HepG2 (cell line): ENCODE results near the gene LRFN2.

Experiments used
- POLR2A ChIP-seq, 2 experiments: IDR thresholded peaks; 2 replicates each; pipeline ENCODE4 v1.6.1; 2011; ENCODE audit warnings: low read depth in 2 of 2, low read length in 2 of 2, mild to moderate bottlenecking in 1 of 2, moderate library complexity in 1 of 2; ENCODE audit not compliant: insufficient read depth in 1 of 2
- RFX1 ChIP-seq: fragments of 450-650 bp; IDR thresholded peaks from 2 replicates; pipeline ENCODE4 v1.6.1; 2017
- ZNF724P ChIP-seq: sonication (generic); formaldehyde crosslinking; IDR thresholded peaks from 2 replicates; pipeline ENCODE4 v1.8.0; 2022; ENCODE audit warnings: missing genetic modification reagents, borderline replicate concordance
- TF ChIP-seq, protein P1 (sequence below): sonication (generic); formaldehyde crosslinking; IDR thresholded peaks from 2 replicates; pipeline ENCODE4 v1.5.0; 2020; ENCODE audit warnings: mild to moderate bottlenecking, missing genetic modification reagents, moderate library complexity

DNA sequence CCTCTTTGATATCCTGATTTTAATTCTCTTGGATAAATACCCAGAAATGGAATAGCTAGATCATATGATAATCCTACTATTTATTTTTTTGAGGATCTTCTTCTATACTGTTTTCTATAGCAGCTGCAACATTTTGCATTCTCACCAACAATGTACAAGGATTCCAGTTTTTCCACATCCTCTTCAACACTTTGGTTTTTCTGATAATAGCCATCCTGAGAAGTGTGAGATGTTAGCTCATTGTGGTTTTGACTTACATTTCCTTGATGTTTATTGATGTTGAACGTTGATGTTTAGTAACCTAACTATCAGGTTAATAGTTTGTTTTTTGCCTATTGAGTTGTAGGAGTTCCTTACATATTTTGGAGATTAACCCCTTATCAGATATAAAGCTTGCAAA, 217.3 kb downstream of the LRFN2 start:
- TF ChIP-seq, protein P1, sequence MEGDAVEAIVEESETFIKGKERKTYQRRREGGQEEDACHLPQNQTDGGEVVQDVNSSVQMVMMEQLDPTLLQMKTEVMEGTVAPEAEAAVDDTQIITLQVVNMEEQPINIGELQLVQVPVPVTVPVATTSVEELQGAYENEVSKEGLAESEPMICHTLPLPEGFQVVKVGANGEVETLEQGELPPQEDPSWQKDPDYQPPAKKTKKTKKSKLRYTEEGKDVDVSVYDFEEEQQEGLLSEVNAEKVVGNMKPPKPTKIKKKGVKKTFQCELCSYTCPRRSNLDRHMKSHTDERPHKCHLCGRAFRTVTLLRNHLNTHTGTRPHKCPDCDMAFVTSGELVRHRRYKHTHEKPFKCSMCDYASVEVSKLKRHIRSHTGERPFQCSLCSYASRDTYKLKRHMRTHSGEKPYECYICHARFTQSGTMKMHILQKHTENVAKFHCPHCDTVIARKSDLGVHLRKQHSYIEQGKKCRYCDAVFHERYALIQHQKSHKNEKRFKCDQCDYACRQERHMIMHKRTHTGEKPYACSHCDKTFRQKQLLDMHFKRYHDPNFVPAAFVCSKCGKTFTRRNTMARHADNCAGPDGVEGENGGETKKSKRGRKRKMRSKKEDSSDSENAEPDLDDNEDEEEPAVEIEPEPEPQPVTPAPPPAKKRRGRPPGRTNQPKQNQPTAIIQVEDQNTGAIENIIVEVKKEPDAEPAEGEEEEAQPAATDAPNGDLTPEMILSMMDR, result no peak
- TF ChIP-seq ZNF724P (CRISPR knock-in tag) (no peak), POLR2A (IDR thresholded peaks at IDR 0.05; ENCODE audit: insufficient read depth in 1 of 2, low read depth in 2 of 2, low read length in 2 of 2) (no peak), RFX1 (no peak)
